Stimulated activated CD8-positive, alpha-beta memory T cell treated with anti-CD3 and anti-CD28 coated beads, Interleukin-12 subunit alpha, Interleukin-12 subunit beta, amount 100 ng/mL, for 24 hours (primary cell): ENCODE results near the gene PLTP.
A peak's percentile ranks its signal among the peaks of the same experiment; 100 is the strongest.
"Not testable (repeated sequence)": the region's sequence is repeated elsewhere in the genome, so short reads cannot be mapped to it uniquely, and the experiment has no call there.

Experiments used
- DNase-seq: peaks from one replicate; pipeline ENCODE4 v3.0.0-alpha.2; 2020; ENCODE audit errors: extremely low read depth

PLTP gene

DNA sequence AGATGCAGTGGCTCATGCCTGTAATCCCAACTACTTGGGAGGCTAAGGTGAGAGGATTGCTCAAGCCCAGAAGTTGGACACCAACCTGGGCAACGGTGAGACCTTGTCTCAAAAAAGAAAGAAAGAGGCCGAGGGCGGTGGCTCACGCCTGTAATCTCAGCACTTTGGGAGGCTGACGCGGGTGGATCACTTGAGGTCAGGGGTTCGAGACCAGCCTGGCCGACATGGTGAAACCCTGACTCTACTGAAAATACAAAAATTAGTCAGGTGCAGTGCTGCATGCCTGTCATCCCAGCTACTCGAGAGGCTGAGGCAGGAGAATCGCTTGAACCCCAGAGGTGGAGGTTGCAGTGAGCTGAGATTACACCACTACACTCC, 37.9 kb downstream of the PLTP start:
- not testable (repeated sequence) for DNase-seq

DNA sequence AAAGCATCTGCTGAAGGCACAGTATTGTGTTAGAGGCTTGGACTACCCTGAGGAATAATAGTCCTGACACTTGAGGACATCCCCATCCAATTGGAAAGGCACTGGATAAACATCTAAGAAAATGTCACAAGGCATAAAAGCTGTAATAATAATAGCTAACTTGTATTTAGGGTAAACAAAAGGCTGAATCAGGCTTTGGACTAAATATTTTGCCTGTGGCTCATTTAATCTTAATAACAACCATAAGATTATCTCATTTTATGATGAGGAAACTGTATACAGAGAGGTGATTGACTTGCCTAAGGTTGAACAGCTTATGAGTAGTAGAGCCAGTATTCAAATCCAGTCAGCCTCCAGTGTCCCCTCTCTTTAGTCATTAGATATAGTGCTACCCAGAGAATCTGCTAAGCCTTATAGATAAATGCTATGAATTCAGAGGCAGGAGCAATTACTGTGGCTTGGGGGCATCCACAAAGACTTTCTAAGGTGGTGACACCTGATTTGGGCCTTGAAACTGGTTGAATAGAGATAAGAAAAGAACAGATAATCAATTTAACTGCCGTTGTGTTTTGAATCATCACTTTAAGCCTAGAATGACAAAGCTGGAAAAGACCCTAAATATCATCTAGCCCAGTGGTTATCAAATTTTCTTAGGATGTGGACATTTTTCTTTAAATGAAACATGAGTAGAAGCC, 38.4 kb downstream of the PLTP start:
- no peak for DNase-seq

DNA sequence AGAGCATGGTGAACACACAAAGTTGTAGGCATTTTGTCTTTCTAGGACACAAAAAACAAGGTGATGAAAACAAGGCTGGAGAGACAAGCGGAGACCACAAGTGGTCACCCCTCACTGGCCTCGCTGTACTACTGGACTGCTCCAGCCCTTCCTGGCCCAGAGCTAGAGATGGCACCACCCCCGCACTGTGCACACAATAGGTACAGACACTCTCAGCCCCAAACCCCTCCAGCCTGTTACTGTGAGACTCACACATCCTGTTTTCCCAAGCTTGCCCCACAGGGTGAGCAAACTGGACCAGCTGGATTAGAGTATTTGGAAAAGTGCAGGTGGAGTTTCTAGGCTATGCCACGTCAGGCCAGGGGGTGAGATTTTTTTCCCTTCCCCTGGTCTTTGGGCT, 39.3 kb downstream of the PLTP start:
- DNase-seq, result no peak

DNA sequence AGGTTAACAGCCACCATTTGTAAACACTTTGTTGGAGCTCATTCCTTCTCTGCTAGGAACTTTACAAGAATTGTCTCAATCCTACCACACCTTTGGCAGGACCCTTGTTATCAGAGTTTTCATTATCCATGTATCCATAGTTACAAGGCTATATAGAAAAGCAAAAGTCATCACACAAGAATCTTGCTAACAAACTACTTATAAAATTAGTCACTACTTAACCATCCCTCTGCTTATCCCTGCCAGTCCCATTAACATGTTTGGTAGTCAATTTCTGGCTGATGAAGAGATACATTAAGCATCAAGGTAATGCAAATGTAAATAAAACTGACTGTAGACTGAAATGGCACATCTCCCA, 44.2 kb downstream of the PLTP start:
- DNase-seq, result no peak

DNA sequence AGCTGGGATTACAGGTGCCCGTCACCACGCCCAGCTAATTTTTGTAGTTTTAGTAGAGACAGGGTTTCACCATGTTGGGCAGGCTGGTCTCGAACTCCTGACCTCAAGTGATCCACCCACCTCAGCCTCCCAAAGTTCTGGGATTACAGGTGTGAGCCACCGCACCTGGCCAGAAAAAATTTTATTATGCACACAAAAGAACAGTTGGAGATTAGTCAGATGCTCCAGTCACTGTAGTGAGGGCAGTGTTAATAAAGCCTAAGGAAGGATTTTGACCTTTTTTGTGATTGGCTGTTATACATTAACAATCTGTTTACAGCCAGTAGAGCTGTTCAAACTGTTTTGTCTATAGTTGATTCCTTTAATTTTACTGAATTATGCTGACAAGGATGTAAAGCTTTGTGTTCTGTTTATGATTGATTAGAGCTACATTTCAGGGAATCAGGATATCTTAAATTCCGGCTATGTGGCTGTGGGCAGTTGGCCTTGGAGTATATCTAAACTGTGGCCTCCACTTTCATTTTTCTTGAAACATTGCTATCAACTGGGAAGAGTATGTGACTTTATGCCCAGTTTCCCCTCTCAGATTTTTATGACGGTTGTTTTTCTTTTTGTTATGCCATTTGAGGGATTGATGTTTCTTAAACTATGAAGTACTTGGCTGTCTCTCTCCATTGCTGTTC, 44.7 kb downstream of the PLTP start:
- no peak for DNase-seq

DNA sequence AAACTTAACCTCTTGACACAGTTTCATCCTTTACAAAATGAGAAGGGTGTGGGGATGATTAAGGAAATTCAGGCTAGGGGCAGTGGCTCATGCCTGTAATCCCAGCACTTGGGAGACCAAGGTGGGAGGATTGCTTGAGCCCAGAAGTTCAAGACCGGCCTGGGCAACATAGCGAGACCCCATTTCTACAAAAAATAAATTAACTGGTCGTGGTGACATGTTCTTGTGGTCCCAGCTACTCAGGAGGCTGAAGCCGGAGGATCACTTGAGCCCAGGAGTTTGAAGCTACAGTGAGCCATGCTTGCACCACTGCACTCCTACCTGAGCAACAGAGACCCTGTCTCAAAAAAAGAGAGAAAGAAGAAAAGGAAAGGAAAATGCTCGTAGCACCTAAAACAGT, 45.5 kb downstream of the PLTP start:
- DNase-seq, result no peak

DNA sequence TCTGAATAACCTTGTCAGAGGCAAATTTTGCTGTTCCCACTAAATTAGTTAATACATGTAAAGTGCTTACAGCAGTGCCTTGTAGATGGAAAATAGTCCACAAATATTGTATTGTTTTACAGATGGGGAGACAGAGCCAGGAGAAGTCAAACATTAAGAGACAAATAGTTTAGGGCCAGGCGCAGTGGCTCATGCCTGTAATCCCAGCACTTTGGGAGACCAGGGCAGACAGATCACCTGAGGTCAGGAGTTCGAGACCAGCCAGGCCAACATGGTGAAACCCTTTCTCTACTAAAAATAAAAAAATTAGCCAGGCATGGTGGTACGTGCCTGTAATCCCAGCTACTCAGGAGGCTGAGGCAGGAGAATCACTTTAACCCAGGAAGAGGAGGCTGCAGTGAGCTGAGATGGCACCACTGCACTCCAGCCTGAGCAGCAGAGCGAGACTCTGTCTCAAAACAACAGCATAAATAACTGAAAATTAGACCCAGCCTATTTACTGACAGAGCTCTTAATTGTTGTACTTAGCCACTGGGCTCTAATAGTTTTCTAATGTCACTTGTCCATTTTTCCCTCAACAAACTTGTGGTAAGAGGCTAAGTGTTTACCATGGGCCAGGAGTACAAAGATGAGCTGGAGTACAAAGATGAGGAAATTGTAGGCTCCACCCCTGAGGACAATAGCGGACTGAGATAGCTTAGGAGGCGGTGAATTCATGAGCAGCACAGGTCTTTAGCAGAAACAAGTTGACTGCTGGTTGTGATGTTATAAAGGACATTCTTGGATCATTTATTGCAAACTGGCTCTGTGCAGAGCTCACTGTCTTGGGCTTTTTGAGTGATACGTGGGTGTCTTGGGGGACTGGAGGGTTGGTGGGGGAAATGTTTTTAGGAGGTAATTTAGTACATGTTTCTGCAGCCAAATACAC, 48.1 kb downstream of the PLTP start:
- DNase-seq, result no peak

DNA sequence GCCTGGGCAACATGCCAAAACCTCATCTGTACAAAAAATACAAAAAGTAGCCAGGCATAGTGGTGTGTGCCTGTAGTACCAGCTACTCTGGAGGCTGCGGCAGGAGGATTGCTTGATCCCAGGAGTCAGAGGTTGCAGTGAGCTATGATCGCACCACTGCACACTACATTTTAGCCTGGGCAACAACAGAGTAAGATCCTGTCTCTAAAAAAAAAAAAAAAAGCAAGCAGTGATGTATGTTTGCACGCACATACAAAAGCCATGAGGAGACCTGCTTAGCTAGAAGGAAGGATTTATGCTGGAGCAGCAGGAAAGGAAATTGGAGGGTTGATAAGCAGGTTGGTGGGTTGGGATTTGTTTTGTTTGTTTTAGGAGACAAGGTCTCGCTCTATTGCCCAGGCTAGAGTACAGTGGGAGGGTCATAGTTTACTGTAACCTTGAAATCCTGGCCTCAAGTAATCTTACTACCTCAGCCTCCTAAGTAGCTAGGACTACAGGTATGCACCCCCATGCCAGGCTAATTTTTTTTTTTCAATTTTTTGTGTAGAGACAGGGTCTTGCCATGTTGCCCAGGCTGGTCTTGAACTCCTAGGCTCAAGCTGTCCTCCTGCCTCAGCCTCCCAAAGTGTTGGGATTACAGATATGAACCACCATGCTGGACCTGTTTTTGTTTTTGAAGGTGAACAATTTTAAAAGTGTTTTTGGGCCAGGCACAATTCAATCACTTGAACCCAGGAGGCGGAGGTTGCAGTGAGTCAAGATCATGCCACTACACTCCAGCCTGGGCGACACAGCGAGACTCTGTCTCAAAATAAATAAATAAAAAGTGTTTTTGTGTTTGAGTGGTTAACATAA, 50.5 kb downstream of the PLTP start:
- DNase-seq, result no peak

DNA sequence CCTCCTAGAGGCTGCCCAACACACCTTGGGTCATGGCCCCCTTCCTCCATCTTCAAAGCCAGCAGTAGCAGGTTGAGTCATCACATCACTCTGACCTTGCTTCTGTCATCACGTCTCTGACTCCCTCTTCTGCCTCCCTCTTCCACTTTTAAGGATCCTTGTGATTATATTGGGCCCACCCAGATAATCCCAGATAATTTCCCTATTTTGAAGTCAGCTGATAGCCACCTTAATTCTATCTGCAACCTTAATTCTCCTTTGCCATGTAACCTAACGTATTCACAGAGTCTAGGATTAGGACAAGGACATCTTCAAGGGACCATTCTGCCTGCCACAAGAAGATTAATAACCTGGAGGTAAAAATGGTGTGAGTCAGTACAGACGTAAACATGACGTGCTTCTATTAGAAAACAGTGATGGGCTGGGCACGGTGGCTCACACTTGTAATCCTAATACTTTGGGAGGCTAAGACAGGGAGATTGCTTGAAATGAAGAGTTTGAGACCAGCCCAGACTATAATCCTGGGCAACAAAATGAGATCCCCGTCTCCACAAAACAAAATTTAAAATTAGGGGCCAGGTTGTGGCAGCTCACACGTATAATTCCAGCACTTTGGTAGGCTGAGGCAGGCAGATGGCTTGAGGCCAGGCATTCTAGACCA, 51.3 kb downstream of the PLTP start:
- no peak for DNase-seq

DNA sequence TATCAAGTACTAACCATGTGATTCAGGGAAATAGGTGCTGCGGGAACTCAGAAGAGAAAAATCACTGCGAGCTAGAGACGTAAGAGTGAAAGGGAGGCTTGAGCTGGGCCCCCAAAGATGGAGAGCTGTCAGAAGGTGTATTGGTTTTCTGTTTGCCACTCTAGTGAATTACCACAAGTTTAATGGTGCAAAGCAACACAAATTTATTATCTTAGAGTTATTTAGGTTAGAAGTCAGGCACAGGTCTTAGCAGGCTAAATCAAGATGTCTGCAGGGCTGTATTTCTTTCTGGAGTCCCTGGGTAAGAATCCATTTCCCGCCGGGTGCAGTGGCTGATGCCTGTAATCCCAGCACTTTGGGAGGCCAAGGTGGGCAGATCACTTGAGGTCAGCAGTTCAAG, 52.0 kb downstream of the PLTP start:
- DNase-seq, result no peak

DNA sequence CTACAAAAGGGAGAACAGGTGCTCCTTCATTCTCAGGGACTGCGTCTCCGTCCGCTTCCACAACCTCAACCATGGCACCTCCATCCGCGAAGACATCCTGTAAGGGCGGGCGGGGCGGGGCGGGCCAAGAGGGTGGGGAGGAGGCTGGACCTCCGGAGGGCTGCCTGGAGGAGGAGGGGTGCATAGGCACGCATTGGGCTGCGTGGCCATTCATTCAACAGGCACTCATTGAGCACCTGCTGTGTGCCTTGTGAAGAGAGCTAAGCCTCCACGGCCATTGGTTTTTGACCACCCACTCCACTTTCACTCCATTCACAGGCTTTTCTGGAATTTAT, 54.1 kb downstream of the PLTP start:
- no peak for DNase-seq

DNA sequence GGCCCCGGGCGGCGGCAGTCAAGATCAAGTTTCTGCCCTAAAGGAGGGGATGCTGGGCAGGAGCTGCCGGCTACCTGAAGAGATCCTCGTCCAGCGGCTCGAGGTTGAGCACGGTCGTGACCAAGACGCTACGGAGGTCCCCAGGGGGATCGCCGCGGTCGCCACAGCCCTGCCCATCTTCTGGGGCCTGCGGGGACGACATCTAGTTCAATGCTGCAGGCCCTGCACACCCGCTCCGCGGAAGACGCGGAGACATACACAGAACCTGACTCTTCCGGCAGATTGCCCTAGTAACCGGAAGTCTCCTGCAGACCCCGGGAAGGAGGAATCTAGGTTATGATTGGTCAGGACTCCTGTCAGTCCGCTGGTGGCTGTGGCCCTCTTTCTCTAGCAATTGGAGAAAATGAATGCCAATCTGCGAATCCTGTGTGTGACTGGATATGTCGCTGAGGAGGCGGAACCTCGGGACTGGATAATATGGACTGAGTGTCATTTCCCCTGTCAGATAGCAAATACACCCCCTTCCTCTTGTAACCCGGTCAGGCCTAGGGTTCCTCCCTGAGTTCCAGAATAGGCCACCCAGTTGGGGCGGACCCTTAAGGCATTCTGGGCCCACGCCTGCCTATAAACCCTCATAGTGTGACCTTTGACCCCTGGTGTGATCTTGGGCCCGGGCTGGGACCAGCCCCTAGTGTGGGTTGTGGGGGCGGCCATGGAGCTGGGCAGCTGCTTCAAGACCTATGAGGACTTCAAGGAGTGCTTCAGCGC, 54.7 kb downstream of the PLTP start, which contains the start of the genes ACOT8 and ZSWIM3:
ACOT8 (minus strand) TSS at position 279 of the 768 bp plus-strand sequence; CDS start at position 202, 77 bp downstream.
ZSWIM3 (plus strand) TSS at position 501 of the 768 bp plus-strand sequence; CDS start at position 713, 212 bp downstream.
- DNase-seq, result peak; percentile 88

DNA sequence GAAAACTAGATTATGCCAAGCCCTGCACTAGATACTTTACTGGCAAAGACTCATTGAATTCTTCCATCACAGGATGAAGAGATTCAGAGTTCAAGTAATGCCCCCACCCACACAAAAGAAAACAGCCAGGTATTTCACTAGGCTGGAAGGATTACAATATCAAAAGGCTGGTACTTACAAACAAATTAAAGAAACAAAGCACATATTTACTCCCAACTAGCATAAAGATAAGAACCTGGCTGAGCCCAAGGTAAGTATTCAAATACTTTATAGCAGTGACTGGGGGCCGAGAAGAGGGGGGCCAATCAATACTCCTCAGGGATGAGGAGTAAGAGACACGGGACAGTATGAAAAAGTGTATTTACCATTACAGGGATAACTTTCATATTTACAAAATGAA, 58.5 kb downstream of the PLTP start:
- DNase-seq, result no peak

DNA sequence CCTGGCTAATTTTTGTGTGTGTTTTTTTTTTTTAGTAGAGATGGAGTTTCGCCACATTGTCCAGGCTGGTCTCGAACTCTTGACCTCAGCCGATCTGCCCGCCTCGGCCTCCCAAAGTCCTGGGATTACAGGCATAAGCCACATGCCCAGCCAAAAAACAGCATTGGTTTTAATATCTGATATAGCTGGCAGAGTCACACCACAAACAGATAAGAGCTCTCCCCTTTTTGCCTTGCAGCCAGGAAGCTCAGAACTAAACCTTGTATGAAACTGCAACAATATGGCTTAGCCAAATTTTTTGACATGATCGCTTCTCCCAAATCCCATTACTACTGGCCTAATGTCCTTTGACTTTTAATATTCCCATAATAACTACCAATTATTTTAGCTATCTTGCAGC, 59.6 kb downstream of the PLTP start:
- no peak for DNase-seq

DNA sequence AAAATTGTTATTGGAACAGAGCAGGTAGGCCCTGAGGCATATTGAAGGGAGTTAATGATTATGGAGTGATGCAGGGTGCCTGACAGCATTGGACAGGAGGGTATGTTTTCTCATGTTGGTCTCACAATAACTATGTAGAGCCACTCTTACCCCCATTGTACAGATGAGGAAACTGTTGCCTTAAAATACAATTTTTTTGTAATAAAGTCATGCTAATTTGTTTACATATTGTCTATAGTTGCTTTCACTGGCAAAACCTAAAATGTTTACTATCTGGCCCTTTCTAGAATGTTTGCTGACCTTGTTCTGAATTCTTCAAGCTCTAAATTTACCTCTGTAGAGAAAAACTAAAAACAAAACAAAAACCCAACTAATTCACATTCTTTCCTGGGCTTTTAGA, 60.5 kb downstream of the PLTP start:
- no peak for DNase-seq

DNA sequence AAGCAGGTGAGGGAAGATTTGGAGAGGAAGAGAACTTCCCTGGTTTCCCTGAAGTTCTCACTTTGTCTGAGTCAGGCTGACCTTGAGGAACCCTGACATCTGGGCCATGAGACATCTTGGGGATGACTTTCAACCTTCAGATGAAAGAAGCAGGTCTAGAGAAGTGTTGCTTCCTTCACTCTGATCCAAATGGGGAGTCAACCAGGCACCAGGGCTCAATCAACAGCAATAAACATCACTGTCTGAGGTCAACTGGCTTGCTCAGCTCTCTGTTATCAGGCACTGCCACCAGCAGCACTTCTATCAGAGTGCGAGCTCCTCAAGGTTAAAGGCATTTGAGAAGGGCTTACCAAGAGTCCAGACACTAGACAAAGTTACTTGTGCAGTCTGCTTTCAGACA, 61.0 kb downstream of the PLTP start:
- no peak for DNase-seq

DNA sequence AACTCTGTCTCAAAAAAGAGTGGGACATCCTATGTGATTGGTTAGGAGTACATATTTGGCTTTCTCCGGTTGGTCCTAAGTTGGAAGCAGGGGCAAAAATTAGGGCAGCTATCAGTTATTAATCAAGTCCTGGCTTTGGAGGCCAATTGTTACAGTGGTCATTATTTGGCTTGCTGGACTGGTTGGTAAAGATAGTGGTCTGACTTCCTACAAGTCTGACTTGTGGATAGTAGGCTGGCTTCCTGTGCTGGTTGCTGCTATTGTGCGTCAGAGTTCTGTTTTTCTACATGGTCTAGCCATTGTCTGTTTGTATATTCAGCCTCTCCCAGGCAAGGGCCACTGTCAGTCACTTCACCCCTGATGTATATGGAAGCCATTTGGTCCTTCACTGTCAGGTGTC, 61.7 kb downstream of the PLTP start:
- no peak for DNase-seq

DNA sequence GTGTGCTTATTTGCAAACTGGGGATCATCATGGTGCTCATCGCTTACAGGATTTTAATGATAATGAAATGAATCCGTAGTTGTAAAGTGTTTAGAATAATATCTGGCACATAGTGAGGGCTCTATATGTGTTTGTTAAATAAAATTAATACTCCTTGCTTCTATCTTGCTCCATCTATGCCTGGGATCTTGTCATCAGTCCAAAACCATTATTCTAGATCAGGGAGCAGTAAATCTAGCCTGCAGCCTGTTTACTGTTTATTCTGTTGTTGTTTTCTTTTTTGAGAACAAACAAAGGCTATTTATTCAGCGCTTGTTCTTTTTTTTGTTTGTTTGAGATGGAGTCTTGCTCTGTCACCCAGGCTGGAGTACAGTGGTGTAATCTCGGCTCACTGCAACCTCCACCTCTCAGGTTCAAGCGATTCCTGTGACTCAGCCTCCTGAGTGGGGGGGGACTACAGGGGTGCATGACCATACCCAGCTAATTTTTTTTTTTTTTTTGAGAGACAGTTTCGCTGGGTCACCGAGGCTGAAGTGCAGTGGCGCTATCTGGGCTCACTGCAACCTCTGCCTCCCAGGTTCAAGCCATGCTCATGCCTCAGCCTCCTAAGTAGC, 62.9 kb downstream of the PLTP start:
- no peak for DNase-seq
